PFSK-1 (cell line): ENCODE measurements around the gene OR11H6.

Experiments used
- POLR2AphosphoS5 ChIP-seq: IDR thresholded peaks from 2 replicates; pipeline ENCODE4 v1.6.1; 2012; ENCODE audit warnings: low read depth, mild to moderate bottlenecking, control low read depth, low read length, moderate library complexity
- REST ChIP-seq, 2 experiments: IDR thresholded peaks; 2 replicates each; pipeline versions ENCODE4 v1.6.1 to v1.8.0; 2011 to 2012; ENCODE audit warnings: low read depth in 2 of 2, low read length in 2 of 2, control low read depth in 1 of 2, inconsistent platforms in 1 of 2, mild to moderate bottlenecking in 1 of 2, moderate library complexity in 1 of 2; ENCODE audit not compliant: insufficient read depth in 1 of 2
- SIN3A ChIP-seq: IDR thresholded peaks from 2 replicates; pipeline ENCODE4 v1.6.1; 2012; ENCODE audit warnings: mild to moderate bottlenecking, low read length, moderate library complexity, borderline replicate concordance; ENCODE audit not compliant: insufficient read depth
- TAF1 ChIP-seq: IDR thresholded peaks from 2 replicates; pipeline ENCODE4 v1.6.1; 2012; ENCODE audit warnings: low read length, control low read depth, borderline replicate concordance; ENCODE audit not compliant: insufficient read depth

DNA sequence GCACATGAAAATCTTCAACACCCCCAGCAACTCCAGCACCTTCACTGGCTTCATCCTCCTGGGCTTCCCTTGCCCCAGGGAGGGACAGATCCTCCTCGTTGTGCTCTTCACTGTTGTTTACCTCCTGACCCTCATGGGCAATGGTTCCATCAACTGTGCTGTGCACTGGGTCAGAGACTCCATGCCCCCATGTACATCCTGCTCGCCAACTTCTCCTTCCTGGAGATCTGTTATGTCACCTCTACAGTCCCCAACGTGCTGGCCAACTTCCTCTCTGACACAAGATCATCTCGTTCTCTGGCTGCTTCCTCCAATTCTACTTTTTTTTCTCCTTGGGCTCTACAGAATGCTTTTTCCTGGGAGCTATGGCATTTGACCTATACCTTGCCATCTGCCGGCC, 44.3 kb upstream of the OR11H6 start:
- TF ChIP-seq POLR2AphosphoS5 (no peak), REST (IDR thresholded peaks at IDR 0.05; ENCODE audit: insufficient read depth in 1 of 2, low read depth in 2 of 2, low read length in 2 of 2) (no peak), SIN3A (no peak), TAF1 (no peak)
